GM10266 (cell line): ENCODE results near the gene TMED1.

ENCODE experiments used
- DNase-seq: peaks from one replicate; pipeline ENCODE4 v3.0.0; 2012; ENCODE audit errors: extremely low spot score
- CTCF ChIP-seq: IDR thresholded peaks from 2 replicates; pipeline ENCODE4 v1.5.1; 2012; ENCODE audit warnings: mild to moderate bottlenecking, low read depth; ENCODE audit not compliant: control insufficient read depth, insufficient read depth; ENCODE audit errors: missing control alignments

Gene TMED1

GRCh38 chr19:10812196-10812595 lies 23.8 kb downstream of the TMED1 start:
- no peak for TF ChIP-seq CTCF
- DNase-seq, result no peak

GRCh38 chr19:10811391-10812111 lies 24.5 kb downstream of the TMED1 start:
- no peak for TF ChIP-seq CTCF
- no peak for DNase-seq

- TF ChIP-seq CTCF, result no peak
- DNase-seq, result no peak
These were observed 26.2 kb downstream of the TMED1 start for GRCh38 chr19:10809651-10810285.

GRCh38 chr19:10808937-10809649 lies 26.9 kb downstream of the TMED1 start:
- TF ChIP-seq CTCF, result no peak
- DNase-seq, result no peak

- no peak for DNase-seq
- TF ChIP-seq CTCF, result no peak
These were observed 30.2 kb downstream of the TMED1 start for GRCh38 chr19:10805758-10806247.

- no peak for DNase-seq
- TF ChIP-seq CTCF, result no peak
These were observed 30.8 kb downstream of the TMED1 start for GRCh38 chr19:10805065-10805757.
